Breast epithelium (tissue), 3 donors: ENCODE results near the gene RPUSD3.

Source experiments
- CTCF ChIP-seq, 3 donors: fragments of 450-650 bp; IDR thresholded peaks; one replicate each; pipeline ENCODE4 v1.5.1; 2016 to 2017; ENCODE audit warnings: antibody characterized with exemption in 3 of 3, mild to moderate bottlenecking in 3 of 3, moderate library complexity in 3 of 3
- POLR2A ChIP-seq: fragments of 450-650 bp; IDR thresholded peaks from one replicate; pipeline ENCODE4 v1.6.1; 2016; ENCODE audit warnings: antibody characterized with exemption, mild to moderate bottlenecking, moderate library complexity
- POLR2AphosphoS5 ChIP-seq, 3 donors: sonication (generic); formaldehyde crosslinking; IDR thresholded peaks; one replicate each; pipeline ENCODE4 v1.6.1; 2017; ENCODE audit warnings: antibody characterized with exemption in 3 of 3

GRCh38 chr3:9810846-9811245 lies 33.0 kb downstream of the RPUSD3 start:
- TF ChIP-seq CTCF (IDR thresholded peaks at IDR 0.05) (no peak), POLR2AphosphoS5 (IDR thresholded peaks at IDR 0.05) (no peak), POLR2A (no peak)
